ENCODE results near the gene ANOS1.

Gene ANOS1

DNA sequence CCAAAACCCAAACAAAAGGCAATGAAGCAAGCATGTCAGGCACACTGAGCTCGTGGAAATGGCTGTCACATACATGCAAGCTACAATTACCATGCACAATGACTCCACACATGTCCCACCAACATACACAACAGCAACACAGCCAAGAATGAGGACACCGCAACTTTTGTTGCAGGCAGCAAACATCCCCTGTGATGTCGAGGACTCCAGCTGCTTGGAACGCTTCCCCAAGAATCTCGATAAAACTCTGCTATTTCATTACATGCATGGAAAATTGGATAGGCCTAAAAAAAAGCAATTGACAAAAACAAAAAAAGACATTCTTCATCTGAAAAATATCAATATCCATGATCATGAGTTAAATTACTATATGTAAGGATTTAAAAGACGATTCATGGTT, 11.8 kb downstream of the ANOS1 start:
- Histone ChIP-seq H3K4me1 (ENCODE audit: control insufficient read depth, insufficient read depth, low read length, poor library complexity, severe bottlenecking) (no peaks in the 10 kb centered on the region), H3K27me3 (replicated peaks; ENCODE audit: control insufficient read depth, insufficient read depth, low read length, poor library complexity, severe bottlenecking) (no peaks in the 10 kb centered on the region), H3K4me3 (ENCODE audit: insufficient read depth, low read depth, low read length, poor library complexity, severe bottlenecking) (no peak overlapping the region), H3K27ac (ENCODE audit: insufficient read depth, low read length, poor library complexity, severe bottlenecking) (no peak overlapping the region), H3K9me3 (ENCODE audit: control insufficient read depth, low read length) (no peaks in the 10 kb centered on the region), H3K36me3 (ENCODE audit: control insufficient read depth, insufficient read depth, low read length) (no peaks in the 10 kb centered on the region)
- DNase-seq = no peak

DNA sequence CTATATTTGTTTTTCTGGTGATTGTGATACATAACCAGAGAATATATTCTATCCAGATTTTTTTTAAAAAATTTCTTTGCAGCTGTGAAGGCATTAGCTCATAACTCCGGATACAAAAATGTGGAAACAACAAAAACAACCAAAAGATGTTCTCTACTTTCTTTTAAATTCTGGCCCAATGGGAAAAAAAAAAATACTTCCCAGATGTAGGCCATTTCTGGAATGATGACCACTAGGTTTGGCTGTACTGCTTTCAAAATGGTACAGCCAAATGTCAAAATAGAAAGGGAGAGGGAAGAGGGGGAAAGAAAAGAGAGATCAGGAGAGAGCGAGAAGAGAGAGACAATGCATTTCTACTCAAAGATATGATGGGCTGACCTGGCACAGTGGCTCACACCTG, 14.6 kb downstream of the ANOS1 start:
- H3K4me3 ChIP-seq (ENCODE audit: insufficient read depth, low read depth, low read length, poor library complexity, severe bottlenecking) = no peak overlapping the region
- no peaks in the 10 kb centered on the region for H3K4me1 ChIP-seq (ENCODE audit: control insufficient read depth, insufficient read depth, low read length, poor library complexity, severe bottlenecking)
- no peak overlapping the region for H3K27ac ChIP-seq (ENCODE audit: insufficient read depth, low read length, poor library complexity, severe bottlenecking)
- H3K27me3 ChIP-seq (replicated peaks; ENCODE audit: control insufficient read depth, insufficient read depth, low read length, poor library complexity, severe bottlenecking) = no peaks in the 10 kb centered on the region
- no peaks in the 10 kb centered on the region for H3K9me3 ChIP-seq (ENCODE audit: control insufficient read depth, low read length)
- DNase-seq = no peak
- no peaks in the 10 kb centered on the region for H3K36me3 ChIP-seq (ENCODE audit: control insufficient read depth, insufficient read depth, low read length)

DNA sequence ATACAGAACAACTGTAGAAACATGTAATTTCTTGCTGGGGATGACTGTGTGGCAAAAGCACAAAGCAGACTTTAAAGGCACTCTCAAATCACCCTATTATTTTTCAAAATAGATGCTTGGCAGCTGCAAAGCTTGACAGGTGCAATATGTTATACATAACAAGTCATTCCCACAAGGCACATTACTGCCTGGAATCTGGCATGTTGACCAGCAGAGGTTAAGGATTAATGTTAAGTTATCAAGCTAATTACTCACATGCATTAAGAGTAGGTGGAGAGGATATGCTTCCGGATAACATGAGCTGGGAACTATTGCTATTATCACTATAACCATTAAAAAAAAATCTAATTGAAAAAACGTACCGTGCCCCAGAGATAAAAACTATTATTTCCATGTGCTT, 17.8 kb downstream of the ANOS1 start:
- Histone ChIP-seq H3K27ac (ENCODE audit: insufficient read depth, low read length, poor library complexity, severe bottlenecking) (no peak overlapping the region), H3K9me3 (ENCODE audit: control insufficient read depth, low read length) (no peaks in the 10 kb centered on the region), H3K4me3 (ENCODE audit: insufficient read depth, low read depth, low read length, poor library complexity, severe bottlenecking) (no peak overlapping the region), H3K27me3 (replicated peaks; ENCODE audit: control insufficient read depth, insufficient read depth, low read length, poor library complexity, severe bottlenecking) (no peaks in the 10 kb centered on the region), H3K36me3 (ENCODE audit: control insufficient read depth, insufficient read depth, low read length) (no peaks in the 10 kb centered on the region), H3K4me1 (ENCODE audit: control insufficient read depth, insufficient read depth, low read length, poor library complexity, severe bottlenecking) (no peaks in the 10 kb centered on the region)
- DNase-seq = no peak

- no peaks in the 10 kb centered on the region for H3K9me3 ChIP-seq (ENCODE audit: control insufficient read depth, low read length)
- H3K4me3 ChIP-seq (ENCODE audit: insufficient read depth, low read depth, low read length, poor library complexity, severe bottlenecking) = no peak overlapping the region
- H3K27me3 ChIP-seq (replicated peaks; ENCODE audit: control insufficient read depth, insufficient read depth, low read length, poor library complexity, severe bottlenecking) = no peaks in the 10 kb centered on the region
- no peaks in the 10 kb centered on the region for H3K4me1 ChIP-seq (ENCODE audit: control insufficient read depth, insufficient read depth, low read length, poor library complexity, severe bottlenecking)
- H3K36me3 ChIP-seq (ENCODE audit: control insufficient read depth, insufficient read depth, low read length) = no peaks in the 10 kb centered on the region
- no peak for DNase-seq
- no peak overlapping the region for H3K27ac ChIP-seq (ENCODE audit: insufficient read depth, low read length, poor library complexity, severe bottlenecking)
Observed at GRCh38 chrX:8711401-8711800, 20.5 kb downstream of the ANOS1 start.

DNA sequence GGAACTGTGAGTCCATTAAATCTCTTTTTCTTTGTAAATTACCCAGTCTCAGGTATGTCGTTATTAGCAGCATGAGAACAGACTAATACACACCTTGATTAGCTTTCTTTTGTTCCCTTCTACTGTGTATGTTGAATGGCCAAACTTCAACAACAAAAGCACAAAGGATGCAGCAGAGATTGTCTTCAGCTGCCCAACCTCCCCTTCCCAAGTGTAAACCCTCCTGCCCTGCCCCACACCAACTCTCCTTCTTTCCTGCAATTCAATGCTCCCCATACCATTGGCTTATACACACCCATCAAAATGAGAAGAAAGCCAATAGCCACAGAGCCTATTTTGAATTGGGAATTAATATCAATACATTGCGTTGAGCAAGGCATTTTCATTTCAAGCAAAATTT, 27.8 kb downstream of the ANOS1 start:
- Histone ChIP-seq H3K27me3 (replicated peaks; ENCODE audit: control insufficient read depth, insufficient read depth, low read length, poor library complexity, severe bottlenecking) (no peaks in the 10 kb centered on the region), H3K9me3 (ENCODE audit: control insufficient read depth, low read length) (no peaks in the 10 kb centered on the region), H3K4me3 (ENCODE audit: insufficient read depth, low read depth, low read length, poor library complexity, severe bottlenecking) (no peak overlapping the region), H3K4me1 (ENCODE audit: control insufficient read depth, insufficient read depth, low read length, poor library complexity, severe bottlenecking) (no peaks in the 10 kb centered on the region), H3K27ac (ENCODE audit: insufficient read depth, low read length, poor library complexity, severe bottlenecking) (no peak overlapping the region), H3K36me3 (ENCODE audit: control insufficient read depth, insufficient read depth, low read length) (no peaks in the 10 kb centered on the region)
- no peak for DNase-seq

DNA sequence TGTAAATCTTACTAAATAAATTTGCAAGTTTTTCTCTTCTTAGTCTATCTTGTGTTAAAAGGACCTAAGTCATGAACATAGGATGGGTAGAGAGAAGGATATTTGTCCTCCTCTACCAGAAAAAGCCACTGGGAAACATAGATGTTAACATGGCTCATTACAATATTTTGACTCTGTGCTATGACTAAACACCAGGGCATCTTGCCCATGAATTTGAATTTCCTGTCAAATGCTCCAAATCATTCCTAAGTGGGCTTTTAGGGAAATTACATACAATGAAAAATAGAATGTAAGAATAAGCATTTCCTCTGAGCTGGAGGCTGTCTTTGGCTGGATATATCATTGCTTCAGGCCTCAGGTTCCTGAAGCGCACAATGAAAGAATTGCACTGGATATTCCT, 39.1 kb downstream of the ANOS1 start:
- no peaks in the 10 kb centered on the region for H3K36me3 ChIP-seq (ENCODE audit: control insufficient read depth, insufficient read depth, low read length)
- no peak overlapping the region for H3K27ac ChIP-seq (ENCODE audit: insufficient read depth, low read length, poor library complexity, severe bottlenecking)
- H3K4me1 ChIP-seq (ENCODE audit: control insufficient read depth, insufficient read depth, low read length, poor library complexity, severe bottlenecking) = no peaks in the 10 kb centered on the region
- H3K4me3 ChIP-seq (ENCODE audit: insufficient read depth, low read depth, low read length, poor library complexity, severe bottlenecking) = no peak overlapping the region
- H3K9me3 ChIP-seq (ENCODE audit: control insufficient read depth, low read length) = no peaks in the 10 kb centered on the region
- H3K27me3 ChIP-seq (replicated peaks; ENCODE audit: control insufficient read depth, insufficient read depth, low read length, poor library complexity, severe bottlenecking) = no peaks in the 10 kb centered on the region
- DNase-seq = no peak

DNA sequence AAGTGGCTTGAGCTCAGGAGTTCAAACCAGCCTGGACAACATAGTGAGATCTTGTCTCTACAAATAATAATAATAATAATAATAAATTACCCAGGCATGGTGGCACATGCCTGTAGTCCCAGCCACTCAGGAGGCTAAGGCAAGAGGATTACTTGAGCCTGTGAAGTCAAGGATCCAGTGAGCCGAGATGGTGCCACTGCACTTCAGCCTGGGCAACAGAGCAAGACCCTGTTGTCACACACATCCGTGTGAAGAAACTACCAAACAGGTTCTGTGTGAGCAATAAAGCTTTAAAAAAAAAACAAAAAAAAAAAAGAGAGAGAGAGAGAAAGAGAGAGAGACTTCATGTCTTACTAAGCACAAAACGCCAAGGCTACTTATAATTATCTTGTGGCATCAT, 42.5 kb downstream of the ANOS1 start:
- H3K4me1 ChIP-seq (ENCODE audit: control insufficient read depth, insufficient read depth, low read length, poor library complexity, severe bottlenecking) = no peaks in the 10 kb centered on the region
- no peak for DNase-seq
- H3K27me3 ChIP-seq (replicated peaks; ENCODE audit: control insufficient read depth, insufficient read depth, low read length, poor library complexity, severe bottlenecking) = no peaks in the 10 kb centered on the region
- H3K4me3 ChIP-seq (ENCODE audit: insufficient read depth, low read depth, low read length, poor library complexity, severe bottlenecking) = no peak overlapping the region
- no peaks in the 10 kb centered on the region for H3K9me3 ChIP-seq (ENCODE audit: control insufficient read depth, low read length)
- no peaks in the 10 kb centered on the region for H3K36me3 ChIP-seq (ENCODE audit: control insufficient read depth, insufficient read depth, low read length)
- no peak overlapping the region for H3K27ac ChIP-seq (ENCODE audit: insufficient read depth, low read length, poor library complexity, severe bottlenecking)

DNA sequence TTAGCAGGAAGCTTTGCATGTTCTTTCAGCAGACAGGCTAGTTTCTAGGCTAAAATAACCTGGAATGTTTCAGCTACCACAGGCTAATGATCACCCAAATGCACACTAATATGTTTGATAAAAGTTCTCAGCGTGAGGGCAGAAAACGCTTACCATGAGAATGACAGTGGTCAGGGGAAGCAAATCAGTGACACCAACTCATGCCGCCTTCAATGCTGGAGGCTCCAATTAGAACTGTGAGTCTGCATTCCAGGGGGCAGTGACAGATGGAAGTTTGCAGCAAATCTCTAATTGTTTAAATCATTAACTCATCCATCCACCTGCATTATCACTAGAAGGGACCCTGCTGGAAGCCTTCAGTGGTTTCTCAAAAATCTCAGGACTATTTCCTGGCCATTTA, 43.2 kb downstream of the ANOS1 start:
- no peaks in the 10 kb centered on the region for H3K9me3 ChIP-seq (ENCODE audit: control insufficient read depth, low read length)
- no peak overlapping the region for H3K4me3 ChIP-seq (ENCODE audit: insufficient read depth, low read depth, low read length, poor library complexity, severe bottlenecking)
- DNase-seq = no peak
- H3K27me3 ChIP-seq (replicated peaks; ENCODE audit: control insufficient read depth, insufficient read depth, low read length, poor library complexity, severe bottlenecking) = no peaks in the 10 kb centered on the region
- no peaks in the 10 kb centered on the region for H3K4me1 ChIP-seq (ENCODE audit: control insufficient read depth, insufficient read depth, low read length, poor library complexity, severe bottlenecking)
- H3K27ac ChIP-seq (ENCODE audit: insufficient read depth, low read length, poor library complexity, severe bottlenecking) = no peak overlapping the region
- no peaks in the 10 kb centered on the region for H3K36me3 ChIP-seq (ENCODE audit: control insufficient read depth, insufficient read depth, low read length)

GRCh38 chrX:8684201-8684965, 47.6 kb downstream of the ANOS1 start:
- H3K4me1 ChIP-seq (ENCODE audit: control insufficient read depth, insufficient read depth, low read length, poor library complexity, severe bottlenecking) = no peaks in the 10 kb centered on the region
- no peak overlapping the region for H3K27ac ChIP-seq (ENCODE audit: insufficient read depth, low read length, poor library complexity, severe bottlenecking)
- H3K36me3 ChIP-seq (ENCODE audit: control insufficient read depth, insufficient read depth, low read length) = no peaks in the 10 kb centered on the region
- H3K27me3 ChIP-seq (replicated peaks; ENCODE audit: control insufficient read depth, insufficient read depth, low read length, poor library complexity, severe bottlenecking) = no peaks in the 10 kb centered on the region
- DNase-seq = no peak
- H3K9me3 ChIP-seq (ENCODE audit: control insufficient read depth, low read length) = no peaks in the 10 kb centered on the region
- no peak overlapping the region for H3K4me3 ChIP-seq (ENCODE audit: insufficient read depth, low read depth, low read length, poor library complexity, severe bottlenecking)

DNA sequence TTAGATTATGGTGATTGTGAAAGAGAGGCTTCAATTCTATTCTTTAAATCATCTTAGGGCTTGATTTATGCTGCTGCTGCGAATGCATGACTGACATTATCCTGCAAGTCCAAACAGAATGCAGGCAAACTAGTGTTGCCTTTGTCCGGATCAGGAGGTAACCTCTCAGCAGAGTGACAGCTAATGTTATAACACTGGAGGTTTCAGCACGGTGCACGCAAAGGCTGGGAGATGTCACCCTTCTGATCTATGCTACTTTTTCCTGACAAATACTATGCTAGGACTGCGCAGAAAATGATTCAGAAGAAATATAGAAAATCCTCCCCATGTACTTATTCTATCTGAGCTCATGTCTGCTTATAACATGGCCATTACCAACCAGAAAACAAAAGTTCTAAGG, 48.2 kb downstream of the ANOS1 start:
- Histone ChIP-seq H3K4me3 (ENCODE audit: insufficient read depth, low read depth, low read length, poor library complexity, severe bottlenecking) (no peak overlapping the region), H3K27me3 (replicated peaks; ENCODE audit: control insufficient read depth, insufficient read depth, low read length, poor library complexity, severe bottlenecking) (no peaks in the 10 kb centered on the region), H3K4me1 (ENCODE audit: control insufficient read depth, insufficient read depth, low read length, poor library complexity, severe bottlenecking) (no peaks in the 10 kb centered on the region), H3K36me3 (ENCODE audit: control insufficient read depth, insufficient read depth, low read length) (no peaks in the 10 kb centered on the region), H3K27ac (ENCODE audit: insufficient read depth, low read length, poor library complexity, severe bottlenecking) (no peak overlapping the region), H3K9me3 (ENCODE audit: control insufficient read depth, low read length) (no peaks in the 10 kb centered on the region)
- no peak for DNase-seq

Measured in effector memory CD4-positive, alpha-beta T cell (primary cell).